ENCODE measurements around the gene HDDC2. TPM values are rescaled to one million over a fixed set of nuclear protein-coding genes. Genes with fewer than 3 reads are reported as not detected.

The HDDC2 gene
- total and polyA plus RNA-seq, 2 experiments from 2014 or later, result 70.6 to 110 TPM

DNA sequence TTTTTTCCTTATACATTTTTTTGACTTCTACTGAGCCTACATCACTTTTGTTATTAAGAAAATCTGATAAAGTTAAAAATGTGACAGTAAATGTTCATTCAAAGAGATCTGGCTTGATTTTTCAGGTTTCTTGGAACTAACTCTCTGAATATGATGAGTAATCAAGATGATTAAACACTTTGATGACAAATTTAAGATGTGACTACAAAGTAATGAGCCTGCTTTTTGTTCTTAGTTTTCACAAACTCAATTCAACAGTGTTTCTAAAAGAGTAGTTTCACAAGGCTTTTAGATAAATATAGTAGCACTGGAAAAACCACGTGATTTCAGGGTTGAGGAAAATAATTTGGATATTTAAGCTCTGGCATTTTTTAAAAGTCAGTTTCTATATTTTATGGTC lies 37.9 kb upstream of the HDDC2 start:
- Histone ChIP-seq H3K4me2 (no peak overlapping the region), H3K4me3 (no peak overlapping the region), H3K36me3 (replicated peaks; ENCODE audit: insufficient read depth, low read depth) (no peaks in the 10 kb centered on the region), H2AFZ (no peak overlapping the region), H3K27ac (no peak overlapping the region), H3K4me1 (ENCODE audit: insufficient read depth) (no peaks in the 10 kb centered on the region), H3K79me2 (no peaks in the 10 kb centered on the region), H4K20me1 (ENCODE audit: insufficient read depth, poor library complexity, severe bottlenecking) (no peaks in the 10 kb centered on the region), H3K9me3 (ENCODE audit: low read depth) (no peaks in the 10 kb centered on the region), H3K9me2 (replicated peaks; ENCODE audit: insufficient read depth) (no peaks in the 10 kb centered on the region), H3K27me3 (no peaks in the 10 kb centered on the region)
- WGBS (ENCODE audit: low lambda C conversion rate, missing lambda C conversion rate), result 79% methylated on average over 1 of the region's 1 CpG
- no peak for TF ChIP-seq EZH2phosphoT487 (IDR thresholded peaks at IDR 0.05; ENCODE audit: low read depth, severe bottlenecking, unreplicated experiment)
- no peak for DNase-seq (ENCODE audit: low spot score)

DNA sequence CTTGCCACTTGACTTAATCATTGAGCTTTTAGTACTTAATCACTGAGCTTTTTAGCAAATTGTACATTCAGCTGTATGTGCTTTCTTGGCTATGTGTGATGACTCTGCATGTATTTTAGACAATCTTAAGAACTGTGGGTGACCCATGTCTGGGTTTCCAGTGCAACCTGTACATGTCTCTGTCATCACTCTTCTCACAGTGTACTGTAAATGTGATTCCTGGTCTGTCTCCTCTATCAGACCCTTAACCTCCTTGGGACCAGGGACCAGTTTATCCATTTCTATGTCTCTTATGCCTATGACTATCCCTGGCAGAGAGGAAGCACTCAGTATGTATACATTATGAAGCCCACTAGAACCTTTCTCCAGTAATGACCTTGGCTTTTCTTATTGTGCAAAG lies 36.6 kb upstream of the HDDC2 start:
- H3K36me3 ChIP-seq (replicated peaks; ENCODE audit: insufficient read depth, low read depth), result no peaks in the 10 kb centered on the region
- TF ChIP-seq, protein P1, sequence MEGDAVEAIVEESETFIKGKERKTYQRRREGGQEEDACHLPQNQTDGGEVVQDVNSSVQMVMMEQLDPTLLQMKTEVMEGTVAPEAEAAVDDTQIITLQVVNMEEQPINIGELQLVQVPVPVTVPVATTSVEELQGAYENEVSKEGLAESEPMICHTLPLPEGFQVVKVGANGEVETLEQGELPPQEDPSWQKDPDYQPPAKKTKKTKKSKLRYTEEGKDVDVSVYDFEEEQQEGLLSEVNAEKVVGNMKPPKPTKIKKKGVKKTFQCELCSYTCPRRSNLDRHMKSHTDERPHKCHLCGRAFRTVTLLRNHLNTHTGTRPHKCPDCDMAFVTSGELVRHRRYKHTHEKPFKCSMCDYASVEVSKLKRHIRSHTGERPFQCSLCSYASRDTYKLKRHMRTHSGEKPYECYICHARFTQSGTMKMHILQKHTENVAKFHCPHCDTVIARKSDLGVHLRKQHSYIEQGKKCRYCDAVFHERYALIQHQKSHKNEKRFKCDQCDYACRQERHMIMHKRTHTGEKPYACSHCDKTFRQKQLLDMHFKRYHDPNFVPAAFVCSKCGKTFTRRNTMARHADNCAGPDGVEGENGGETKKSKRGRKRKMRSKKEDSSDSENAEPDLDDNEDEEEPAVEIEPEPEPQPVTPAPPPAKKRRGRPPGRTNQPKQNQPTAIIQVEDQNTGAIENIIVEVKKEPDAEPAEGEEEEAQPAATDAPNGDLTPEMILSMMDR (IDR thresholded peaks at IDR 0.05; ENCODE audit: poor library complexity), result no peak
- TF ChIP-seq EZH2 (IDR thresholded peaks at IDR 0.05; ENCODE audit: borderline replicate concordance) (no peak), EZH2phosphoT487 (IDR thresholded peaks at IDR 0.05; ENCODE audit: low read depth, severe bottlenecking, unreplicated experiment) (no peak)
- H3K27me3 ChIP-seq, result no peaks in the 10 kb centered on the region
- no peak overlapping the region for H3K4me3 ChIP-seq
- no peaks in the 10 kb centered on the region for H3K79me2 ChIP-seq
- no peak overlapping the region for H3K27ac ChIP-seq
- DNase-seq (ENCODE audit: low spot score), result no peak
- H3K4me2 ChIP-seq, result no peak overlapping the region
- no peaks in the 10 kb centered on the region for H3K9me2 ChIP-seq (replicated peaks; ENCODE audit: insufficient read depth)
- H3K4me1 ChIP-seq (ENCODE audit: insufficient read depth), result no peaks in the 10 kb centered on the region
- H3K9me3 ChIP-seq (ENCODE audit: low read depth), result no peaks in the 10 kb centered on the region
- H4K20me1 ChIP-seq (ENCODE audit: insufficient read depth, poor library complexity, severe bottlenecking), result no peaks in the 10 kb centered on the region
- H2AFZ ChIP-seq, result no peak overlapping the region

GRCh38 chr6:125337706-125338105 lies 35.9 kb upstream of the HDDC2 start:
- Histone ChIP-seq H4K20me1 (ENCODE audit: insufficient read depth, poor library complexity, severe bottlenecking) (no peaks in the 10 kb centered on the region), H2AFZ (no peak overlapping the region), H3K4me2 (no peak overlapping the region), H3K4me1 (ENCODE audit: insufficient read depth) (no peaks in the 10 kb centered on the region), H3K9me2 (replicated peaks; ENCODE audit: insufficient read depth) (no peaks in the 10 kb centered on the region), H3K4me3 (no peak overlapping the region), H3K27me3 (no peaks in the 10 kb centered on the region), H3K36me3 (replicated peaks; ENCODE audit: insufficient read depth, low read depth) (no peaks in the 10 kb centered on the region), H3K27ac (no peak overlapping the region), H3K9me3 (ENCODE audit: low read depth) (no peaks in the 10 kb centered on the region), H3K79me2 (no peaks in the 10 kb centered on the region)
- TF ChIP-seq, protein P1 (IDR thresholded peaks at IDR 0.05; ENCODE audit: poor library complexity), result no peak
- TF ChIP-seq EZH2 (IDR thresholded peaks at IDR 0.05; ENCODE audit: borderline replicate concordance), result no peak
- no peak for TF ChIP-seq EZH2phosphoT487 (IDR thresholded peaks at IDR 0.05; ENCODE audit: low read depth, severe bottlenecking, unreplicated experiment)
- no peak for DNase-seq (ENCODE audit: low spot score)
- WGBS (ENCODE audit: low lambda C conversion rate, missing lambda C conversion rate), result 94% methylated on average over 6 of the region's 6 CpGs

DNA sequence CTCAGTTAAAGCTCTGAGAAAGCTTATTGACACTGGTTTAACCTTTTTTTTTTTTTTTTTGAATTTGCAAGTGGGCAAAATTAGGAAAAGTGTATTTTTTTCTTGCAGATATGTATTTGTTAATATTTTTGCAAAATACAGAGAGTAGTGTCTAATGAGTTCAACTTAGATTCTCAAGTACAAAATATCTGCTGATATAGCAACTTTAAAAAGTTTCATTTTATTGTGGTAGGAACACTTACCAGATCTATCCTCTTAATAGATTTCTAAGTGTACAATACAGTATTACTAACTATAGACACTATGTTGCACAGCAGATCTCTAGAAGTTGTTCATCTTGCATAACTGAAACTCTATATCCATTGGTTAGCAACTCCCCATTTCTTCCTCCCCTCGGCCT lies 30.9 kb upstream of the HDDC2 start:
- Histone ChIP-seq H3K4me2 (no peak overlapping the region), H3K9me2 (replicated peaks; ENCODE audit: insufficient read depth) (no peaks in the 10 kb centered on the region), H3K27me3 (peaks cover 3% of the 10 kb centered on the region), H3K4me1 (ENCODE audit: insufficient read depth) (no peaks in the 10 kb centered on the region), H3K27ac (no peak overlapping the region), H3K79me2 (no peaks in the 10 kb centered on the region), H4K20me1 (ENCODE audit: insufficient read depth, poor library complexity, severe bottlenecking) (no peaks in the 10 kb centered on the region), H3K9me3 (ENCODE audit: low read depth) (no peaks in the 10 kb centered on the region), H3K4me3 (no peak overlapping the region), H3K36me3 (replicated peaks; ENCODE audit: insufficient read depth, low read depth) (no peaks in the 10 kb centered on the region), H2AFZ (no peak overlapping the region)
- WGBS (ENCODE audit: low lambda C conversion rate, missing lambda C conversion rate), result 84% methylated on average over 1 of the region's 1 CpG
- no peak for DNase-seq (ENCODE audit: low spot score)
- TF ChIP-seq EZH2phosphoT487 (IDR thresholded peaks at IDR 0.05; ENCODE audit: low read depth, severe bottlenecking, unreplicated experiment), result no peak
- TF ChIP-seq EZH2 (IDR thresholded peaks at IDR 0.05; ENCODE audit: borderline replicate concordance), result no peak
- TF ChIP-seq, protein P1 (IDR thresholded peaks at IDR 0.05; ENCODE audit: poor library complexity), result no peak
